ENCODE data around the gene EIF2B5.

DNA sequence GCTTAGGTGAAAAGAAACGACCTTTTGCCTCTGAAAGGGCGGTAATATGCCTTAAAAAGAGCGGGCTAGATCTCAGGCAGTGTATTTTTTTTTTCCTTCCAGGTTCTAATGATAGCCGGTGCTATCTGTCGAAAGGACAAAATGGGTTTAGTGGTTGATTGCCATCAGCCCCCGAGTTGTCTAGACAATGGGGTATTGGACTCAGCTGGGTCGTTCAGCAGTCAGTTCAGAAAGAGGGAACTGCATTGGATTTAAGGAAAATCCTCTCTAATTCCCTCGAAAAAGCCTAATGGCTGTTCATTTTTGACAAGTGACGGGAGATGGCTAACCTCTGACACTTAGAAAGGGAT is 728 bp downstream of the EIF2B5 start:
- TF ChIP-seq, protein P1, sequence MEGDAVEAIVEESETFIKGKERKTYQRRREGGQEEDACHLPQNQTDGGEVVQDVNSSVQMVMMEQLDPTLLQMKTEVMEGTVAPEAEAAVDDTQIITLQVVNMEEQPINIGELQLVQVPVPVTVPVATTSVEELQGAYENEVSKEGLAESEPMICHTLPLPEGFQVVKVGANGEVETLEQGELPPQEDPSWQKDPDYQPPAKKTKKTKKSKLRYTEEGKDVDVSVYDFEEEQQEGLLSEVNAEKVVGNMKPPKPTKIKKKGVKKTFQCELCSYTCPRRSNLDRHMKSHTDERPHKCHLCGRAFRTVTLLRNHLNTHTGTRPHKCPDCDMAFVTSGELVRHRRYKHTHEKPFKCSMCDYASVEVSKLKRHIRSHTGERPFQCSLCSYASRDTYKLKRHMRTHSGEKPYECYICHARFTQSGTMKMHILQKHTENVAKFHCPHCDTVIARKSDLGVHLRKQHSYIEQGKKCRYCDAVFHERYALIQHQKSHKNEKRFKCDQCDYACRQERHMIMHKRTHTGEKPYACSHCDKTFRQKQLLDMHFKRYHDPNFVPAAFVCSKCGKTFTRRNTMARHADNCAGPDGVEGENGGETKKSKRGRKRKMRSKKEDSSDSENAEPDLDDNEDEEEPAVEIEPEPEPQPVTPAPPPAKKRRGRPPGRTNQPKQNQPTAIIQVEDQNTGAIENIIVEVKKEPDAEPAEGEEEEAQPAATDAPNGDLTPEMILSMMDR (IDR thresholded peaks at IDR 0.05), result no peak
- no peak for TF ChIP-seq POLR2A (IDR thresholded peaks at IDR 0.05)

All from adrenal gland (tissue), 5 donors.